NCI-H1694 (cell line): Measurements from ENCODE around the gene HSPA1B.
"Not testable (repeated sequence)": the region's sequence is repeated elsewhere in the genome, so short reads cannot be mapped to it uniquely, and the experiment has no call there.

Experiments used
- DNase-seq: peaks from one replicate; lab custom pipeline; 2025; lab: John Stamatoyannopoulos, UW

Gene HSPA1B

GRCh38 chr6:31799781-31800180, 27.8 kb upstream of the HSPA1B start:
- DNase-seq: no peak

GRCh38 chr6:31801031-31801927, 26.3 kb upstream of the HSPA1B start:
- DNase-seq: not testable (repeated sequence)

GRCh38 chr6:31805939-31806469, 21.5 kb upstream of the HSPA1B start:
- no peak for DNase-seq

DNA sequence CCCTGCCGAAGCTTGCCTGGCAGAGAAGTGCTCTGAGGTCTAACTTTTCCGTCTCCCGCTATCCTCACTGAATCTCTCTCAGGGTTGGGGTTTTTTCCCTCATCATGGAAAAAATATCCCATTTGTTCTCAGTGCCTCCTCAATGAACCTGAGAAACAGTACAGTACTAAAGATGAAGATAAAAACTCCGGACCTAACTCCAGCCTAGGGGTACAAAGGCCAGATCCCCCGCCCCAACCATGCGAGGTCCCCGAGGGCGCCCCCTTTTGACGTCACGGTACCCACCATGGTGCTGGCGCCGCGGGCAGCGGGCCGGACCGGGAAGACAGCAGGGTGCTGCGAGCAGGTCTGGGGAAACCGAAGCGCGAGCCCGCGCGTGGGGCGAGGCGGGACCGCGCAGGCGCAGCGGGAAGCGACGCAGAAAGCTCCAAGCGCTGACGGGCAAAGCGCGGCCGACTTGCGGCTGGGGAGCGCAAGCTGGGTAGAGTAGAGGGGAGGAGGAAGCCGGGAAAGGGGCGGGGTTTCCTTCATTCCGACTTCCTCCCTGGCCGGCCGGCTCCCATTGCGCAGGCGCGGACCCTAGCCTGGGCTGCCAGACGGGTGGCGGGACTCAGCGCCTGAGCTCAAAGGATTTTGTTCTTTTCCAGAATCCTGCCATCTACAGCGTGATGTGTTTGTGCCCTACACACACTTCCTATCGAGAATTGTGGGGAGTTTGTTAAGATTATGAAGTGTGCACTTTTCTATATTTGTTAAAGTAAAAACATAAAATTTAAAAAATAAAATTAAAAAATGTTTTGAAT, 20.9 kb upstream of the HSPA1B start, which contains the start of gene LSM2:
Gene LSM2, minus strand, starts transcription at position 497 of the 803 bp plus-strand sequence. Its CDS starts 209 bp downstream, at position 288.
- DNase-seq: peak; percentile 94

DNA sequence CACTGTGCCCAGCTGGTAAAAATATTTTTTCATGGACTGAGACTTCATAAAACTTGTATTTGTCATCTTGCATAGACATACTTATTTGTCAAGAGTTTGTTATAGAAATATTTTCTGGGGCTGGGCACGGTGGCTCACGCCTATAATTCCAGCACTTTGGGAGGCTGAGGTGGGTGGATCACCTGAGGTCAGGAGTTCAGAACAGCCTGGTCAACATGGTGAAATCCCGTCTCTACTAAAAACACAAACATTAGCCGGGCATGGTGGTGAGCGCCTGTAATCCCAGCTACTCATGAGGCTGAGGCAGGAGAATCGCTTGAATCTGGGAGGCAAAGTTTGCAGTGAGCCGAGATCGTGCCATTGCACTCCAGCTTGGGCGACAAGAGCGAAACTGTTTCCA, 18.9 kb upstream of the HSPA1B start:
- DNase-seq: not testable (repeated sequence)

- no peak for DNase-seq
Observed at GRCh38 chr6:31811645-31812044, 15.9 kb upstream of the HSPA1B start.

- DNase-seq: no peak
Observed at GRCh38 chr6:31813465-31813849, 14.1 kb upstream of the HSPA1B start.

- DNase-seq: peak; percentile 65
Observed at GRCh38 chr6:31814677-31815024, 12.9 kb upstream of the HSPA1B start.

GRCh38 chr6:31815025-31815838, 12.3 kb upstream of the HSPA1B start, which contains the start of the genes HSPA1A and HSPA1L:
HSPA1A (plus strand) TSS chr6:31815543; CDS start chr6:31815757, 214 bp downstream.
HSPA1L (minus strand) TSS chr6:31815283; CDS start chr6:31811972, 3,311 bp downstream.
- peak; percentile 63 for DNase-seq

DNA sequence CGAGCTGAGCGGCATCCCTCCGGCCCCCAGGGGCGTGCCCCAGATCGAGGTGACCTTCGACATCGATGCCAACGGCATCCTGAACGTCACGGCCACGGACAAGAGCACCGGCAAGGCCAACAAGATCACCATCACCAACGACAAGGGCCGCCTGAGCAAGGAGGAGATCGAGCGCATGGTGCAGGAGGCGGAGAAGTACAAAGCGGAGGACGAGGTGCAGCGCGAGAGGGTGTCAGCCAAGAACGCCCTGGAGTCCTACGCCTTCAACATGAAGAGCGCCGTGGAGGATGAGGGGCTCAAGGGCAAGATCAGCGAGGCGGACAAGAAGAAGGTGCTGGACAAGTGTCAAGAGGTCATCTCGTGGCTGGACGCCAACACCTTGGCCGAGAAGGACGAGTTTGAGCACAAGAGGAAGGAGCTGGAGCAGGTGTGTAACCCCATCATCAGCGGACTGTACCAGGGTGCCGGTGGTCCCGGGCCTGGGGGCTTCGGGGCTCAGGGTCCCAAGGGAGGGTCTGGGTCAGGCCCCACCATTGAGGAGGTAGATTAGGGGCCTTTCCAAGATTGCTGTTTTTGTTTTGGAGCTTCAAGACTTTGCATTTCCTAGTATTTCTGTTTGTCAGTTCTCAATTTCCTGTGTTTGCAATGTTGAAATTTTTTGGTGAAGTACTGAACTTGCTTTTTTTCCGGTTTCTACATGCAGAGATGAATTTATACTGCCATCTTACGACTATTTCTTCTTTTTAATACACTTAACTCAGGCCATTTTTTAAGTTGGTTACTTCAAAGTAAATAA, 10.2 kb upstream of the HSPA1B start:
- DNase-seq: not testable (repeated sequence)

GRCh38 chr6:31817929-31818511, 9.5 kb upstream of the HSPA1B start:
- not testable (repeated sequence) for DNase-seq

GRCh38 chr6:31819871-31820299, 7.7 kb upstream of the HSPA1B start:
- no peak for DNase-seq

DNA sequence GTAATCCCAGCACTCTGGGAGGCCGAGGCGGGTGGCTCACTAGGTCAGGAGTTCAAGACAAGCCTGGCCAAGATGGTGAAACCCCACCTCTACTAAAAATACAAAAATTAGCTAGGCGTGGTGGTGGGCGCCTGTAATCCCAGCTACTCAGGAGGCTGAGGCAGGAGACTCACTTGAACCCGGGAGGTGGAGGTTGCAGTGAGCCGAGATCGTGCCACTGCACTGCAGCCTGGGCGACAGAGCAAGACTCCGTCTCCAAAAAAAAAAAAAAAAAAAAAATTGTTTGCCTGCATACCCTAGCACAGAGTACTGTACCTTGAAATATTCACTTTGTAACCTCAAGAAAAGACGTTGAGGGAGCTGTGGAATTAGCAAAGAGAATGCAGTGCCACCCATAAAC, 7.1 kb upstream of the HSPA1B start:
- not testable (repeated sequence) for DNase-seq

- no peak for DNase-seq
Observed at GRCh38 chr6:31821301-31822035, 6.1 kb upstream of the HSPA1B start.

DNA sequence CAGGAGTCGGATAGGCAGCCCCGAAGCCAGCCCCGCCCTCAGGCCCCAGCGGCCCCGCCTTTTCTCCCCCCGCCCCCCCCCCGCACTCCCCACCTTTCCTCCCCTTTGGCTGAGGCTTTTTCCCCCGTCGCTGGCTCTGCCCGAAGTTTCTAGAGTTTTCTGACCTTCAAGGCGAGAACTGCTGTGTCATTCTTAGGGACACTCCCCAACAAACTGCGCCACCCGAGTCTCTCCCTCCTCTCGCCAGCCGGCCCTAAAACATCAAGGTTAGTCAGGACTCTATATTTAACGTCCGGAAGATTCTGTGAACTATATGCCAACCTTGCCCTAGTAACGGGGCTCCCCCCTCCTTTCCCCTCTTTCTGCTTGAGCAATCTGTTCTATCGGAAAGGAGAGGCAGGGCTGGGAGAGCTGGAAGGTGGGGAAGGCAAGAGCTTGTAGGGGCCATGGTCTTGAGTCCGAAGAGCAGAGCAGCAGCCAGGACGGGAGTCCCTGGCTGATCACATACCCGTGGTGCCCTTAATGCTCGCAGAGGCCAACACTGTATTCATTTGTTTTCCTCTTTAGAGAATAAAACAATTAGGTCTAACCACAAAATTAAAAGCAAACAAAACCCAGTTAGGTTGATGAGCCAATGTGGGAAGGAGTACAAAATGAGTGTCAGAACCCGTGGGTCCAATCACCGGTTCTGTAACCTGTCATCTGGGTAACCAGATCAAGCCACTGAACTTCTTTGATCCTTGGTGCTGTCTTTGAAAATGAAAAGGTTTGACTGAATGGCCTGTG, 5.3 kb upstream of the HSPA1B start:
- no peak for DNase-seq

GRCh38 chr6:31823592-31824196, 3.8 kb upstream of the HSPA1B start:
- not testable (repeated sequence) for DNase-seq

GRCh38 chr6:31825553-31825952, 2.0 kb upstream of the HSPA1B start:
- no peak for DNase-seq

- no peak for DNase-seq
Observed at GRCh38 chr6:31826793-31827285, 699 bp upstream of the HSPA1B start.
